NT2/D1 (cell line): ENCODE results near the gene ELMOD3.

Source experiments
- DNase-seq: peaks from one replicate; pipeline ENCODE4 v3.0.0-alpha.2; 2011; ENCODE audit warnings: low read depth, low spot score
- H3K27me3 ChIP-seq: 2 replicates; pipeline ENCODE4 v1.6.0; 2011; ENCODE audit warnings: mild to moderate bottlenecking; ENCODE audit not compliant: insufficient read length, insufficient read depth
- H3K36me3 ChIP-seq: 2 replicates; pipeline ENCODE4 v1.6.1; 2011; ENCODE audit warnings: mild to moderate bottlenecking, low read length, mixed read lengths; ENCODE audit not compliant: insufficient read depth, insufficient read length
- H3K4me1 ChIP-seq: 2 replicates; pipeline ENCODE4 v1.5.1; 2011; ENCODE audit not compliant: insufficient read depth, insufficient read length
- H3K4me3 ChIP-seq: 2 replicates; pipeline ENCODE4 v1.5.1; 2011; ENCODE audit warnings: low read depth; ENCODE audit not compliant: insufficient read length
- H3K9ac ChIP-seq: 2 replicates; pipeline ENCODE4 v1.6.0; 2011; ENCODE audit warnings: low read depth; ENCODE audit not compliant: insufficient read length
- H3K9me3 ChIP-seq: 2 replicates; pipeline ENCODE4 v1.5.1; 2011; ENCODE audit warnings: mild to moderate bottlenecking, low read length; ENCODE audit not compliant: insufficient read depth
- SUZ12 ChIP-seq: IDR thresholded peaks from 2 replicates; pipeline ENCODE4 v1.6.1; 2011; ENCODE audit not compliant: insufficient read length, insufficient read depth; ENCODE audit errors: extremely low read depth
- YY1 ChIP-seq: IDR thresholded peaks from 2 replicates; pipeline ENCODE4 v1.6.1; 2011; ENCODE audit not compliant: insufficient read length, insufficient read depth
- ZNF274 ChIP-seq: IDR thresholded peaks from 2 replicates; pipeline ENCODE4 v1.6.1; 2011; ENCODE audit warnings: mild to moderate bottlenecking, low read depth, low read length

The ELMOD3 gene

GRCh38 chr2:85418132-85419008 is 63.8 kb downstream of the ELMOD3 start, which contains the start of gene SH2D6:
Gene SH2D6 (plus strand): TSS chr2:85418714. CDS start chr2:85429466, 10,752 bp downstream.
- Histone ChIP-seq H3K36me3 (no peaks in the 10 kb centered on the region), H3K9me3 (no peaks in the 10 kb centered on the region), H3K4me1 (peaks cover 8% of the 10 kb centered on the region), H3K4me3 (peak within 1 kb of the TSS; percentile 60), H3K27me3 (no peaks in the 10 kb centered on the region), H3K9ac (peak within 1 kb of the TSS; percentile 81)
- TF ChIP-seq ZNF274 (no peak), SUZ12 (no peak), YY1 (no peak)
- DNase-seq: peak; percentile 75

GRCh38 chr2:85419009-85419675 is 64.6 kb downstream of the ELMOD3 start:
- TF ChIP-seq SUZ12 (no peak), ZNF274 (no peak), YY1 (no peak)
- peak overlapping the region; percentile 60 for H3K4me3 ChIP-seq

GRCh38 chr2:85420536-85421259 is 66.1 kb downstream of the ELMOD3 start:
- Histone ChIP-seq H3K4me3 (no peak overlapping the region), H3K36me3 (no peaks in the 10 kb centered on the region), H3K9ac (peak overlapping the region; percentile 47), H3K27me3 (peaks cover 1% of the 10 kb centered on the region), H3K4me1 (peaks cover 11% of the 10 kb centered on the region), H3K9me3 (no peaks in the 10 kb centered on the region)
- TF ChIP-seq SUZ12: no peak
- no peak for TF ChIP-seq YY1
- TF ChIP-seq ZNF274: no peak
- peak; percentile 74 for DNase-seq

More at GRCh38 chr2:85419009-85419675, 64.6 kb downstream of the ELMOD3 start:
- no peak for DNase-seq
- Histone ChIP-seq H3K27me3 (no peaks in the 10 kb centered on the region), H3K9ac (peak overlapping the region; percentile 81), H3K36me3 (no peaks in the 10 kb centered on the region), H3K4me1 (peaks cover 11% of the 10 kb centered on the region), H3K9me3 (no peaks in the 10 kb centered on the region)

GRCh38 chr2:85421260-85422071 is 66.9 kb downstream of the ELMOD3 start:
- TF ChIP-seq ZNF274 (no peak), YY1 (no peak), SUZ12 (no peak)
- peaks cover 11% of the 10 kb centered on the region for H3K4me1 ChIP-seq
- peaks cover 8% of the 10 kb centered on the region for H3K27me3 ChIP-seq
- H3K36me3 ChIP-seq: no peaks in the 10 kb centered on the region
- DNase-seq: no peak
- H3K9me3 ChIP-seq: no peaks in the 10 kb centered on the region
- H3K4me3 ChIP-seq: no peak overlapping the region
- peak overlapping the region; percentile 47 for H3K9ac ChIP-seq

GRCh38 chr2:85422072-85422457 is 67.5 kb downstream of the ELMOD3 start:
- Histone ChIP-seq H3K4me3 (no peak overlapping the region), H3K9me3 (no peaks in the 10 kb centered on the region), H3K4me1 (peaks cover 11% of the 10 kb centered on the region), H3K36me3 (no peaks in the 10 kb centered on the region), H3K27me3 (peaks cover 8% of the 10 kb centered on the region), H3K9ac (no peak overlapping the region)
- TF ChIP-seq SUZ12 (no peak), YY1 (no peak), ZNF274 (no peak)
- DNase-seq: no peak

- peaks cover 8% of the 10 kb centered on the region for H3K27me3 ChIP-seq
- TF ChIP-seq YY1 (no peak), SUZ12 (no peak), ZNF274 (no peak)
- DNase-seq: no peak
- no peaks in the 10 kb centered on the region for H3K36me3 ChIP-seq
- H3K9ac ChIP-seq: no peak overlapping the region
- H3K9me3 ChIP-seq: no peaks in the 10 kb centered on the region
- H3K4me1 ChIP-seq: peaks cover 12% of the 10 kb centered on the region
- no peak overlapping the region for H3K4me3 ChIP-seq
Observed at GRCh38 chr2:85423525-85423924, 69.0 kb downstream of the ELMOD3 start.

- Histone ChIP-seq H3K9me3 (no peaks in the 10 kb centered on the region), H3K4me3 (no peak overlapping the region), H3K27me3 (peaks cover 8% of the 10 kb centered on the region), H3K9ac (no peak overlapping the region), H3K4me1 (peaks cover 24% of the 10 kb centered on the region), H3K36me3 (no peaks in the 10 kb centered on the region)
- no peak for TF ChIP-seq YY1
- TF ChIP-seq SUZ12: no peak
- no peak for TF ChIP-seq ZNF274
- DNase-seq: no peak
Observed at GRCh38 chr2:85425588-85425987, 71.0 kb downstream of the ELMOD3 start.
